Measurements from ENCODE around the gene C1QTNF6. TPM values are rescaled to one million over a fixed set of nuclear protein-coding genes. Genes with fewer than 3 reads are reported as not detected.
"Not testable (repeated sequence)": the region's sequence is repeated elsewhere in the genome, so short reads cannot be mapped to it uniquely, and the experiment has no call there.

The C1QTNF6 gene
- total RNA-seq, 1 experiment from 2014 or later, result 6.3 TPM

DNA sequence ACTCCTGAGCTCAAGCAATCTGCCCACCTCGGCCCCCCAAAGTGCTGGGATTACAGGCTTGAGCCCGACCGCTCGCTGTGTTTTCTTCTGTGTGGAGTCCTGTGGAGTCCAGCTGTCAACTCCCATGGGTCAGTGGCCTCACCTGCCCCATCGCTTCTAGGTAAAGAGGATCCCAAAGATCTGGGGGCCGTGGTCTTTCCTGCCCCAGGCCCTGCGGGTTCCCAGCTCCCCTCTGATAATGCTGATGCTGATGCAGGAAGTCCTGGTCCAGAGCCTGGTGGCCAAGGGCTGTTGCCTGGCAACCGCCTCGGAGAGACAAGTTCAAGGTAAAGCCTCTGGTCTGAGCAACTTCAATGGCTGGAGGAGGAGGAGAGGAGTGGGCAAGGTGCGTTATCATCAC lies 14.7 kb upstream of the C1QTNF6 start:
- no peak for DNase-seq (ENCODE audit: low spot score)
- Histone ChIP-seq H3K27me3 (replicated peaks; ENCODE audit: insufficient read depth, low read depth, low read length, poor library complexity) (no peaks in the 10 kb centered on the region), H3K36me3 (ENCODE audit: insufficient read depth, low read length, poor library complexity, severe bottlenecking) (no peaks in the 10 kb centered on the region), H3K9me3 (ENCODE audit: low read depth, low read length, poor library complexity, severe bottlenecking) (no peaks in the 10 kb centered on the region), H3K4me3 (ENCODE audit: low read depth, low read length, poor library complexity, severe bottlenecking) (no peak overlapping the region), H3K4me1 (ENCODE audit: insufficient read depth, low read length, poor library complexity, severe bottlenecking) (peaks cover 7% of the 10 kb centered on the region), H3K27ac (ENCODE audit: low read depth, low read length, poor library complexity, severe bottlenecking) (no peak overlapping the region)
- TF ChIP-seq EZH2 (IDR thresholded peaks at IDR 0.05; ENCODE audit: borderline replicate concordance, low read depth, low read length, poor library complexity, severe bottlenecking), result no peak
- TF ChIP-seq, protein P1, sequence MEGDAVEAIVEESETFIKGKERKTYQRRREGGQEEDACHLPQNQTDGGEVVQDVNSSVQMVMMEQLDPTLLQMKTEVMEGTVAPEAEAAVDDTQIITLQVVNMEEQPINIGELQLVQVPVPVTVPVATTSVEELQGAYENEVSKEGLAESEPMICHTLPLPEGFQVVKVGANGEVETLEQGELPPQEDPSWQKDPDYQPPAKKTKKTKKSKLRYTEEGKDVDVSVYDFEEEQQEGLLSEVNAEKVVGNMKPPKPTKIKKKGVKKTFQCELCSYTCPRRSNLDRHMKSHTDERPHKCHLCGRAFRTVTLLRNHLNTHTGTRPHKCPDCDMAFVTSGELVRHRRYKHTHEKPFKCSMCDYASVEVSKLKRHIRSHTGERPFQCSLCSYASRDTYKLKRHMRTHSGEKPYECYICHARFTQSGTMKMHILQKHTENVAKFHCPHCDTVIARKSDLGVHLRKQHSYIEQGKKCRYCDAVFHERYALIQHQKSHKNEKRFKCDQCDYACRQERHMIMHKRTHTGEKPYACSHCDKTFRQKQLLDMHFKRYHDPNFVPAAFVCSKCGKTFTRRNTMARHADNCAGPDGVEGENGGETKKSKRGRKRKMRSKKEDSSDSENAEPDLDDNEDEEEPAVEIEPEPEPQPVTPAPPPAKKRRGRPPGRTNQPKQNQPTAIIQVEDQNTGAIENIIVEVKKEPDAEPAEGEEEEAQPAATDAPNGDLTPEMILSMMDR (conservative IDR thresholded peaks at IDR 0.05; ENCODE audit: low read depth, low read length), result no peak
- intact Hi-C loops (cut with micrococcal nuclease; ENCODE audit: unreplicated experiment), result no loop called here
- BruUV-seq (replicated peaks), result no TSS peak
- CTCF ChIA-PET, result no interaction called here
- POLR2A ChIA-PET (ENCODE audit: low non-redundant PET), result interaction anchor here (0.6 kb wide), 1 partner anchor 155 kb away, joined by 4 read pairs; no protein-coding TSS in a partner anchor

DNA sequence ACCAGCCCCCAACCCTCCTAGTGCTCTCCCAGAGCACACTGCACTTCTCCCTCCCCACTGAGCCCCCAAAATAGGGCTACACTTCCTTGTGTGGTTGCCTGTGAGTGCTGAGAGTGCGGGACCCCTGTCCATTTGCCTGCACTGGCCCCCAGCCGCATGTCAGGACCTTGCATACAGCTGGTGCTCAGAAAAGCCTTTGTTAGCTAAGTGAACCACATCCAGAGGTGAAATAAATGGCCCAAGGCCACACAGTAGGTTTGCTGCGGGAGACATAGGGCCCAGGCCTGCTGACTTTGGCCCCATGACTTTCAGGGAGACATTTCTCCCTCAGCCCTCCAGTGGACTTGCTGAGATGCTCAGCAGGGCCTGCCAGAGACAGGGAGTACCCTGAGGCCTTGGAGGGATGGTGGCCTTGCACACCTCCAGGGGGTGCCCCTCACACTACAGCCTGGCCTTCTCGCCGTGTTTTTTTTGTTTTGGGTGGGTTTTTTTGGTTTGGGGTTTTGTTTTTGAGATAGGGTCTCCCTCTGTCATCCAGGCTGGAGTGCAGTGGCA lies 14.0 kb upstream of the C1QTNF6 start:
- Histone ChIP-seq H3K9me3 (ENCODE audit: low read depth, low read length, poor library complexity, severe bottlenecking) (no peaks in the 10 kb centered on the region), H3K27me3 (replicated peaks; ENCODE audit: insufficient read depth, low read depth, low read length, poor library complexity) (no peaks in the 10 kb centered on the region), H3K4me3 (ENCODE audit: low read depth, low read length, poor library complexity, severe bottlenecking) (no peak overlapping the region), H3K27ac (ENCODE audit: low read depth, low read length, poor library complexity, severe bottlenecking) (no peak overlapping the region), H3K4me1 (ENCODE audit: insufficient read depth, low read length, poor library complexity, severe bottlenecking) (peaks cover 12% of the 10 kb centered on the region), H3K36me3 (ENCODE audit: insufficient read depth, low read length, poor library complexity, severe bottlenecking) (no peaks in the 10 kb centered on the region)
- no peak for TF ChIP-seq EZH2 (IDR thresholded peaks at IDR 0.05; ENCODE audit: borderline replicate concordance, low read depth, low read length, poor library complexity, severe bottlenecking)
- TF ChIP-seq, protein P1 (conservative IDR thresholded peaks at IDR 0.05; ENCODE audit: low read depth, low read length), result no peak
- ChIA-PET POLR2A (ENCODE audit: low non-redundant PET) (interaction anchor here (0.6 kb wide), 1 partner anchor 154 kb away, joined by 4 read pairs; no protein-coding TSS in a partner anchor), CTCF (no interaction called here)
- DNase-seq (ENCODE audit: low spot score), result no peak
- no TSS peak for BruUV-seq (replicated peaks)
- intact Hi-C loops (cut with micrococcal nuclease; ENCODE audit: unreplicated experiment), result no loop called here

DNA sequence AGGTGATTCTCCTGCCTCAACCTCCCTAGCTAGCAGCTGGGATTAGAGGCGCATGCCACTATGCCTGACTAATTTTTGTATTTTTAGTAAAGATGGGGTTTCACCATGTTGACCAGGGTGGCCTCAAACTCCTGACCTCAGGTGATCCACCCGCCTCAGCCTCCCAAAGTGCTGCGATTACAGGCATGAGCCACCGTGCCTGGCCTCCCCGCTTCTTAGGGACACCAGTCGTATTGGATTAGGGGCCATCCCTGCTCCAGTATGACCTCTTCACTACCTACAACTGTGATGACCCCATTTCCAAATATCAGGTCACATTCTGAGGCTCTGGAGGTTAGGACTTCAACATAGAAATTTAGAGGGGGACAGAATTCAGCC lies 13.4 kb upstream of the C1QTNF6 start:
- BruUV-seq (replicated peaks); intact Hi-C loops (cut with micrococcal nuclease; ENCODE audit: unreplicated experiment); H3K36me3 ChIP-seq (ENCODE audit: insufficient read depth, low read length, poor library complexity, severe bottlenecking); H3K4me3 ChIP-seq (ENCODE audit: low read depth, low read length, poor library complexity, severe bottlenecking); H3K27me3 ChIP-seq (replicated peaks; ENCODE audit: insufficient read depth, low read depth, low read length, poor library complexity); H3K27ac ChIP-seq (ENCODE audit: low read depth, low read length, poor library complexity, severe bottlenecking); POLR2A ChIA-PET (ENCODE audit: low non-redundant PET); DNase-seq (ENCODE audit: low spot score); CTCF ChIA-PET; H3K9me3 ChIP-seq (ENCODE audit: low read depth, low read length, poor library complexity, severe bottlenecking): not testable (repeated sequence)
- H3K4me1 ChIP-seq (ENCODE audit: insufficient read depth, low read length, poor library complexity, severe bottlenecking), result peaks cover 15% of the 10 kb centered on the region

DNA sequence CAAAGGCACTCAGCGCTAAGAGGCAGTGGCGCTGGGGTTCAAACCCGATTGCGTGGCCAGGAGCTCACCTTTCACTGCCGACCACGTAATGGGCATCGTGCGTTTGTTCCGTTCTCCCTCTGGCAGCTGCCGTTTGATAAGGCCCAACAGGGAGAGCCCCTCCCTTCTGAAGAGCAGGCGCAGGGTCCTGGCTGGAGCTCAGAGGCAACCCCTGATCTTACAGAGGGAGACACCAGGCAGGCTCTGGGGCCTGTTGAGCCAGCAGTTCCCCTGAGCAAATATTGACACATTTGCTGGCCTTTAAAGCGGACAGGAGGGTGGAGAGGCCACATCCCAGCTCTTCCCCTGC lies 11.7 kb upstream of the C1QTNF6 start:
- H3K9me3 ChIP-seq (ENCODE audit: low read depth, low read length, poor library complexity, severe bottlenecking), result no peaks in the 10 kb centered on the region
- H3K27ac ChIP-seq (ENCODE audit: low read depth, low read length, poor library complexity, severe bottlenecking), result peak overlapping the region; percentile 88
- POLR2A ChIA-PET (ENCODE audit: low non-redundant PET), result no interaction called here
- H3K4me1 ChIP-seq (ENCODE audit: insufficient read depth, low read length, poor library complexity, severe bottlenecking), result peaks cover 15% of the 10 kb centered on the region
- intact Hi-C loops (cut with micrococcal nuclease; ENCODE audit: unreplicated experiment), result loop anchor here (1.0 to 5.0 kb wide), 2 partner anchors 33 to 122 kb away; no protein-coding TSS in a partner anchor
- TF ChIP-seq, protein P1 (conservative IDR thresholded peaks at IDR 0.05; ENCODE audit: low read depth, low read length), result no peak
- TF ChIP-seq EZH2 (IDR thresholded peaks at IDR 0.05; ENCODE audit: borderline replicate concordance, low read depth, low read length, poor library complexity, severe bottlenecking), result no peak
- H3K27me3 ChIP-seq (replicated peaks; ENCODE audit: insufficient read depth, low read depth, low read length, poor library complexity), result no peaks in the 10 kb centered on the region
- CTCF ChIA-PET, result interaction anchor here (0.6 to 1.0 kb wide), 4 partner anchors 12 to 362 kb away, joined by 3 to 9 read pairs (median 5); partner anchors contain the start of gene C1QTNF6
- H3K4me3 ChIP-seq (ENCODE audit: low read depth, low read length, poor library complexity, severe bottlenecking), result peak overlapping the region; percentile 65
- no peak for DNase-seq (ENCODE audit: low spot score)
- BruUV-seq (replicated peaks), result no TSS peak
- H3K36me3 ChIP-seq (ENCODE audit: insufficient read depth, low read length, poor library complexity, severe bottlenecking), result no peaks in the 10 kb centered on the region

All from A673 (cell line).